Stimulated activated CD4-positive, alpha-beta T cell treated with anti-CD3 and anti-CD28 coated beads, Interleukin-1b, Interleukin-23, amount 100 ng/mL, for 1 hour (primary cell): ENCODE results near the gene UNC79.
"Not testable (repeated sequence)": the region's sequence is repeated elsewhere in the genome, so short reads cannot be mapped to it uniquely, and the experiment has no call there.

Experiments used
- DNase-seq, 2 donors: peaks; one replicate each; pipeline ENCODE4 v3.0.0-alpha.2; 2020; ENCODE audit warnings: low read depth in 2 of 2

UNC79 gene

GRCh38 chr14:93430315-93431035 lies at the start of gene UNC79:
UNC79 (plus strand) TSS chr14:93430939; CDS start chr14:93431030, 91 bp downstream.
- DNase-seq = no peak

GRCh38 chr14:93381644-93382043 lies 49.1 kb upstream of the UNC79 start:
- no peak for DNase-seq

- not testable (repeated sequence) for DNase-seq
Measured at GRCh38 chr14:93384256-93384655, 46.5 kb upstream of the UNC79 start.

- no peak for DNase-seq
Measured at GRCh38 chr14:93395231-93395630, 35.5 kb upstream of the UNC79 start.

GRCh38 chr14:93396456-93396855 lies 34.3 kb upstream of the UNC79 start:
- DNase-seq = no peak

GRCh38 chr14:93398491-93398890 lies 32.2 kb upstream of the UNC79 start:
- DNase-seq = no peak

- no peak for DNase-seq
Measured at GRCh38 chr14:93402951-93403350, 27.8 kb upstream of the UNC79 start.

GRCh38 chr14:93410021-93410420 lies 20.7 kb upstream of the UNC79 start:
- DNase-seq = no peak

- DNase-seq = no peak
Measured at GRCh38 chr14:93410893-93411292, 19.8 kb upstream of the UNC79 start.

GRCh38 chr14:93425136-93425535 lies 5.6 kb upstream of the UNC79 start:
- not testable (repeated sequence) for DNase-seq

- DNase-seq = no peak
Measured at GRCh38 chr14:93426750-93427149, 4.0 kb upstream of the UNC79 start.

- DNase-seq = no peak
Measured at GRCh38 chr14:93431036-93431670, 414 bp downstream of the UNC79 start.

- no peak for DNase-seq
Measured at GRCh38 chr14:93454224-93454623, 23.5 kb downstream of the UNC79 start.

- DNase-seq = no peak
Measured at GRCh38 chr14:93456356-93456755, 25.6 kb downstream of the UNC79 start.

GRCh38 chr14:93458234-93458633 lies 27.5 kb downstream of the UNC79 start:
- no peak for DNase-seq

GRCh38 chr14:93462479-93462878 lies 31.7 kb downstream of the UNC79 start:
- no peak for DNase-seq

- DNase-seq = no peak
Measured at GRCh38 chr14:93464271-93464670, 33.5 kb downstream of the UNC79 start.

GRCh38 chr14:93475471-93475870 lies 44.7 kb downstream of the UNC79 start:
- no peak for DNase-seq

- DNase-seq = no peak
Measured at GRCh38 chr14:93476305-93476704, 45.6 kb downstream of the UNC79 start.

- DNase-seq = not testable (repeated sequence)
Measured at GRCh38 chr14:93479074-93479473, 48.3 kb downstream of the UNC79 start.

- no peak for DNase-seq
Measured at GRCh38 chr14:93480867-93481266, 50.1 kb downstream of the UNC79 start.

- no peak for DNase-seq
Measured at GRCh38 chr14:93481758-93482157, 51.0 kb downstream of the UNC79 start.

- no peak for DNase-seq
Measured at GRCh38 chr14:93490001-93490400, 59.3 kb downstream of the UNC79 start.
